HG03342 (cell line): ENCODE data around the gene DDR2.
A peak's percentile ranks its signal among the peaks of the same experiment; 100 is the strongest.
"Not testable (repeated sequence)": the region's sequence is repeated elsewhere in the genome, so short reads cannot be mapped to it uniquely, and the experiment has no call there.

ENCODE experiments used
- ATAC-seq: cut with Tn5 transposase; IDR thresholded peaks from one replicate; pipeline ENCODE4 v1.9.1; 2021; ENCODE audit warnings: mild to moderate bottlenecking, moderate library complexity; ENCODE audit not compliant: unreplicated experiment

DDR2 gene

GRCh38 chr1:162753998-162754585 lies 121.8 kb downstream of the DDR2 start:
- no peak for ATAC-seq

GRCh38 chr1:162755306-162755705 lies 123.0 kb downstream of the DDR2 start:
- ATAC-seq, result no peak

DNA sequence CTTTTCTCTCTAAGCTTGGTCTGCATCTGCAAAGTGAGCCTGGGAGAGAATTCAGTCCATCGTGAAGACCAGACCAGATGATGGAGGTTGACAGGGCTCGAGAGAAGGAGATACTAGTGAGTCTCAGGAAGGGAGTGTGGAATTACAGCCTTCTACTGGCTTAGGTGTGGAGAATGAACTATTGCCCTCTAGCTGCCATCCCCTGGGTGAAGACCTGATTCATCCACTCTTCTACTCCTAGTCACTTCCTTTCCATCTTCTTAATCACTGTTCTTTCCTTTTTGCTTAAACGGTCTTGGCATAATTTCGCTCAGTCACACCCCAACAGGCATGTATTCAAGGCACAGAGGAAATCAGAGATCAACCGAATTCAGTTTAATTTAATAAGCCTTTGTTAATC lies 124.3 kb downstream of the DDR2 start:
- ATAC-seq, result no peak

DNA sequence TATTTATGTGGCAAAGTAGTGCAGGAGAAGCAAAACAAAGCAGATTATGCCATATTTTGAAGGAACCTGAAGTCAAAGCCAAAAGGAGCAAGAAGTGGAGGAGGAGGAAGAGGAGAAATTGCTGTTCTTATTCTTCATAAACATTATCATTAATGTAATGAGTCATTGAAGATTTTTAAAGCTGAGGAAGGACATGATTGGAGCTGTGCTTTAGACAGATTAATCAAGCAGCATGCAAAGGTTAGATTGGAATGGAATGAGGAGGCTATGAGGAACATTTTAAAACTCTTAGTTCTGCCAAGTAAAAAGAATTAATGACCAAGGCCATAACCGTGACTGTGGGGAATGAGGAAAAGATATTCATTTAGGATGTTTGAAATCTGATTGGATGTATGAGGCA lies 125.2 kb downstream of the DDR2 start:
- ATAC-seq, result no peak

DNA sequence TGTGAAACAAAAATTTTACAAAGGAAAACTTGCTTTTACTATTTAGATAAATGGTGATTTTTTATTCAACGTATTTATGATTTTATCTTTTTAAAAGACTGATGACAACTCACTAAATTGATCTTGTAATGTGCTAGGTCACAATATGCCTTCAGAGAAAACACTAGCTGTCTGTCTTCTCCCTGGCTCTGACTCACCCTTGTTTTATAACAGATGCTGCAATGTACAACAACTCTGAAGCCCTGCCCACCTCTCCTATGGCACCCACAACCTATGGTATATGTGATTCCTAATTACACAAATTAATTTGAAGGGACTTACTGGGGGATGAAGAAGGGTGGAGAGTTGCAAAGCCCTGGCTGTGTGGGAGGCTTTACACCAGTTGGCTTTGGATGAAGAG lies 133.5 kb downstream of the DDR2 start:
- ATAC-seq, result no peak

DNA sequence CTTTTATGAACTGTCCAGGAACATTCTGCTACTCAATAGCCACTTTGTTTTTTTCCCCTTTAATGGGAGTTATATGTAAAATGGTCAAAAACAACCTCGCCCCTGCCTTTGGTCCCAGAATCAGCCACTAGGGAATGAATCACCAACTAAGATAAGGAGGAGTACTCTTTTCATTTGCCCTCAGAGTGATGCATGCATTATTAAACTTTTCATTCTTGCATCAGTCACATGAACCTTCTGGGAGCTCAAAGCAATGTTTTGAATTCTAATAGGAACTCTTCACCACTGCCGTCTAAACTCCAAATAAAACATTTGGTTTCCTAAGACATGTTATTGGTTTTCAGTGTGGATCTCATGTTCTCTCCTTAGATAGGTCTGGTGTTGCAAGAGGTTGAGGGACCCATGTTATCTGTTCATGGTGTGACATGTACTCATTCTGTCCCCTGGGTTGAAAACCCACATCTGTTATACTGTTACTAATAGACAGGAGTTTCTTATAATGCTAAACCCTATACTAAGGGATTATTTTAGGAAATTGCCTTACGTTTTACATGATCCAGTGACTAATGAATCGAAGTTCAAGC lies 140.4 kb downstream of the DDR2 start:
- ATAC-seq, result no peak

GRCh38 chr1:162774007-162774406 lies 141.7 kb downstream of the DDR2 start:
- ATAC-seq, result no peak

DNA sequence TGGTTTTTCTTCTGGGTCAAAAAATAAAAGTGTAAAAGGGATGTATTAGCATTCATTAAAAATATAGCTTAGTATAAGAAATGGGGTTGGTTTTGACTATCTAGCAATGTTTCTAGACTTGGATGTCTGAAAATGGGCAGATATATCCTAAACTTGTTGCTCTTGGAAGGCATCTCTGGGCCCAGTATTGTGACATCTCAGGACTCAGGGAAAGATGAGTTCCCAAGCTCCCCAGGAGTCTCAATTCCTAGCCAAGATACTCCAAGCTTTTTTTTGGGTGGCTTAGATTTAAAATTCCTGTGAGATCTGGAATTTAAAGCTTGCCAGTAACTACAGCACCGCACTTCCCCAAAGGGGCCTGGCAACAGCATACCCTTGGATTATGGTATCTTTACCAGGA lies 146.8 kb downstream of the DDR2 start:
- ATAC-seq, result no peak

- no peak for ATAC-seq
Observed at GRCh38 chr1:162782671-162783070, 150.4 kb downstream of the DDR2 start.

DNA sequence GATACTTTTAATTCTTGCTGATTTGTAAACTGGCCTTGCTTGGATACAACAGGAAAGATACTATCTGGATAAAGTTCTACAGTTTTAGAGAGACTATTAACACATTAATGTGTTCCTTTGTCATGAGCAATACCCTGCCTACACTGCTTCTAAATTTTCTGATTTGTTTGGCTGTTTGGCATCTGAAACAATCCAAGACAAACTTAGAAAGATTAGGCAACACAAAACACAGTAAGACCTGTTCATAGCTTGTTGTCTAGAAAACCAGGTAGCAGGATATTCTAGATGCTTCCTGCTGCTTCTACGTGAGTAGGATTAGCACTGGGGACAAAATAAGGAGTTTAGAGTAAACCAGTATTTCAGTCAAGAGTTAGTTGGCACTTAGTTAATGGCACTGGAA lies 152.7 kb downstream of the DDR2 start:
- ATAC-seq, result not testable (repeated sequence)

DNA sequence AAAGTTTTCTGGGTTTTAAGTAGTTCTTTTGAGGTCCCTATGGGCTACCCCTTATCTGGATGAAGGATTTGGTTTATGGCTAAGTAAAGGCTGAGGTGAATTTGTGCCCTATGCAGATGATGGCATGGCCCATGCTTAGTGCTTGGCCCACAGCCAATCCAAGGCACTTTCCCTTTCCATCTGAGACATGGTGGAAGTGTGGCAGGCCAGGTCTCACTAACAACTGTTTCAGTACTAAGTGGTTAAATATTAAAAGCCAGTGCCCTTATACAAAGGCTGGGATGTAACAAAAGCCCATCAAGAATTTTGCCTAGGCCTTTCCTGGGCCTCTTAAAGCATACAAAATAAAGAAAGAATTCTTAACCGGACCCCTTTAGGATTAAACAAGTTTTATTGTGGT lies 156.5 kb downstream of the DDR2 start:
- not testable (repeated sequence) for ATAC-seq

DNA sequence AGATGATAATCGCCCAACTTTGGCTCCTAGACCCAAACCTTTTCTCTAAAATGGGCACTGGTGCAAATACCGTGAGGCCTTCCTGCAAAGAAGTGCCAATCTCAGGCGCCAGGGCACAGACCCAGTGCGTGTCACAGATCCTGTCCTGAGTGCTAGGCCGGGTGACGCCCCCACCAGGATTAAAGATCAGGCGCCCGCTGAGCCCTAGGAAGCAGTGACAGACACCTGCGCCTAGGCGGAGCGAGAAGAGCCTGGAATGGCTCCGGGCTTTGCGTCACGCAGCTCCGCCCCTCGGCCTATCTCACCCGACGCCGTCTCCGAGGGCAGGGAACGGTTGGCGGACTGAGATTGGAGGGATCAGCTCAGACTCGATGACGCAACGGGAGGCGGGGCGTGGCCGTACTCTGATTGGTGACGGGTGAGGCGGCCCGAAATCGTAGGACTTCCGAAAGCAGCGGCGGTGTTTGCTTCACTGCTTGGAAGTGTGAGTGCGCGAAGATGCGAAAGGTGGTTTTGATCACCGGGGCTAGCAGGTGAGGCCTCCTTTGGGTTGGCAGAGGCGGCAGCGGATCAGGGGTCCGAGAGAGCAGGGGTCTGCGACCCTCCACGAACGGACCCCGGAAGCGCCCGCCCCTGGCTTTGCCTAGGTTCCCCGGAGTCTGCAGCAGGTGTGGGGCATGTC lies 158.2 kb downstream of the DDR2 start, which contains the start of gene HSD17B7:
TSS of gene HSD17B7 (plus strand) at position 400 of the 682 bp plus-strand sequence. CDS start at position 499, 99 bp downstream.
- ATAC-seq, result peak; percentile 99

DNA sequence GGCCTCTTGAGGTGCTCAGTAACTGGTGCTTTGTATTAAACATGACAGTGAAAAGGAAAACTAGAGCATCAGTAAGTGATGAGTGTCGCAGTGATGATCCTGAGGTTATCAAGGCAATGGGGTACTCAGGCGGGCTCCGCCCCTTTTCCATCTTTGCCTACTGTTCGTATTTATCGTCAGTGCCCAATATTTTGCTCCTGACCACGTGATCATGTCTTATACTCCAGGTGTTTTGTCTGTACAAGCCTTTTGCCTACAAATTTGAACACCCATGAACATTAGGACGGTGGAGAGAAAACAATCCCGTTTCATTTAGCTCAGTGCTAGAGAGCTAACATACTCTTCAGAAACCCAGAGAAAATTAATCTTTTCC lies 158.7 kb downstream of the DDR2 start:
- ATAC-seq, result peak; percentile 7

GRCh38 chr1:162794284-162794683 lies 162.0 kb downstream of the DDR2 start:
- ATAC-seq, result not testable (repeated sequence)

DNA sequence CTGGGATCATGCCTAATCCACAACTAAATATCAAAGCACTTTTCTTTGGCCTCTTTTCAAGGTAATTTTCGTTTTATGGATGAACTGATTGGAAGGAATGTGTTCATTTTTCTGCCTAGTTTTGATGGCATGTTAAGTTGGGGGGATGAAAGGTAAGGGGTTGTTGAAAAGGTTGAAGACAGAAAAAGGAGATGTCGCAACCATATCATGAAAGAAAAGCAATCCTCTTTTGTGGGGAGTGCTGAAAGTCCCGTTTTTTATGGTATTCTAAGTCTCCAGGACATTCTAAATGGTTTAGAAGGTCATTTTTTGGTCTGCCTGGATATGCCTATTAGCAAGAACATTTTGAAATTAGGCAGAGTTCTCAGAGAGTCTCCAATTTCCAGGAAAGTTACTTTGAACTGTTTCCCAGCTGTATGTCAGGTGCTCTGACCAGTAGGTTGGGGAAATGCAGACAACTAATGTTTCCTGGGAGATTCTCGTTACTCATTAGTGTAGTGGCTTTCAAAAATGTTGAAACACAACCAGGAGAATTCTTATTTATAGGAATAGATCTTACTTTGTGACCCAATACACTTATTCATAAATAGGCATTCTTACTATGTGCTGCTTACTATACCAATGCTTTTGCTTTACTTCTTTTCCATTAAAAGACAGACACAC lies 164.5 kb downstream of the DDR2 start:
- ATAC-seq, result not testable (repeated sequence)

DNA sequence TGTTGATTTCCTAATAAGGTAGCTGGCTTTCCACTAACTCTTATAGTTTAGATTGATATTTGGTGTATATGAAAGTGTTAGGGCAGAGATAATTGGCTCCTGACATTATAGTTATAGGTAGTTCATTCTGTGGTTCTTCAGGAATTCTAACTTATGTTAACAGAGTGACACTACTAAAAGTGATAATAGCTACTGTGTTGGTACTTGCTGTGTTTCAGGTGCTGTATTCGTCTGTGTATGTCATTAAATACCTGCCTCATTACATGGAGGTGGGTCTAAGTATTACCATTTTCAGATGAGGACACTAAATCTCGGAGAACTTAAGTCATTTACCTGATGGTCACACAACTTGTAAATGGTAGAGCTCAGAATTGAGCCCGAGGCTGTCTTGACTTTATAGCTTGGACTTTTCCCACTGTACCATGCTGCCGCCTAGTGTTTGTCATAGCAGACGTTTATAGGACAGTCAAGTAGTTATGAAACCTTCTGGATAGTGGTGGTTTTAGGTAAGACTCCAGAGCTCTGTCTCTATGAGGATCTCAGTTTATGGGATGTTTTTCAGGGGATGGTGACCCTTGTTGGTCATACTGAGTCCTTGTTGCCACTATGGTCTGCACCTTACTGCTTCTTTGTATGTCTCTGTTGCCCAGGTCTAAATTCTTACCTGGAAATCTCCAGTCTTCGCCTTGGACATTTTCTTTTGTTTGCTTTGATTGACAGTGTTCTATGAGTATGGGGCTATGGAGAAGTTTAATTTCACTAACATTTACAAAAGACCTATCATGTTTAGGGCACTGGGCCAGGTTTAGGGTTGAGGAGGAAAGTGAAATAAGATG lies 167.9 kb downstream of the DDR2 start:
- ATAC-seq, result not testable (repeated sequence)

DNA sequence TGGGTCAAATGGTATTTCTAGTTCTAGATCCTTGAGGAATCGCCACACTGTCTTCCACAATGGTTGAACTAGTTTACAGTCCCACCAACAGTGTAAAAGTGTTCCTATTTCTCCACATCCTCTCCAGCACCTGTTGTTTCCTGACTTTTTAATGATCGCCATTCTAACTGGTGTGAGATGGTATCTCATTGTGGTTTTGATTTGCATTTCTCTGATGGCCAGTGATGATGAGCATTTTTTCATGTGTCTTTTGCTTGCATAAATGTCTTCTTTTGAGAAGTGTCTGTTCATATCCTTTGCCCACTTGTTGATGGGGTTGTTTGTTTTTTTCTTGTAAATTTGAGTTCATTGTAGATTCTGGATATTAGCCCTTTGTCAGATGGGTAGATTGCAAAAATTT lies 175.2 kb downstream of the DDR2 start:
- not testable (repeated sequence) for ATAC-seq

DNA sequence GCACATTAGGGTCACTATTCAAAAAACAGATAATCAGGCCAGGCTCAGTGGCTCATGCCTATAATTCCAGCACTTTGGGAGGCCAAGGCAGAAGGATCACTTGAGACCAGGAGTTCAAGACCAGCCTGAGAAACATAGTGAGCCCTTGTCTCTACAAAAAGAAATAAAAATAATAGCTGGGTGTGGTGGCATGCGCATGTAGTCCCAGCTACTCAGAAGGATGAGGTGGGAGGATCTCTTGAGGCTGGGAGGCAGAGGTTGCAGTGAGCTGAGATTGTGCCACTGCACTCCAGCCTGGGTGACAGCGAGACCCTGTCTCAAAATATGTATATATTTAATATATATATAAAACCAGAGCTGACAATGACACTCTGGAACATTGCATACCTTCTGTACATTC lies 180.1 kb downstream of the DDR2 start:
- not testable (repeated sequence) for ATAC-seq

DNA sequence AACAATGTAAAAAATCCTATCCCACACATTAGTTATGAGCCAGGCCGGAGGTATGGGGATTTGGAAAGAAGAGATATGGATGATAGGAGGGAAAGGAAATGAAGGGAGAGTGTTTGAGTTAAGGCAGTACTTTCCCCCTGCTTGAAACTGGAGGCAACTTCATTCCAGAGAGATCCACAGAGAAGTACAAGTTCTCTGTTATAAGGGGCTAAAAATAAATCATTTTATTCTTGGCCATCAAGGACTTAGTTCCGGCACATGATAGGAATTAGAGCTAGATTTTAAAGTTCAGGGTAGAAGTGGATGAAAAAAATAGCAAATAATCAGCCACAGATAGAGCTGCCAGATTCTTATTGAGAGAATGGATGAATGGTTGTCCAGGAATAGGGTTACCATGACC lies 185.9 kb downstream of the DDR2 start:
- not testable (repeated sequence) for ATAC-seq

DNA sequence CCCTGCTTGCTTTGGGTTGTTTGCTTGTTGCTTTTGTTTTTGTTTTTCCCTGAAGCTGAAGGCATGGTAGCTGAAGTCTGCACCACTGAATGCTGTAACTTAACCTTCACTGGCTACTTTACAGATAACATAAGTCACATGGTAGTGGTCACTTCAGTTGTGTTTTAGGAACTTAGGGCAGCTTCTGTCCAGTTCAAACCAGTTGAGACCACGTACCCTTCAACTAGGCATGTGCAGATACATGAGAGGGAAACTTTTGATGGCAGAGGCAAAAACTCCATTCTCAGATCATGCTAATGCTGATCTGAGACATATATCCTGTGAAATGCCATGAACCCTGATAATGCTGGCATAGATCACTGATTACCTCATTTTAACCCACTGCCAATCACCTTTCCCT lies 186.4 kb downstream of the DDR2 start:
- ATAC-seq, result not testable (repeated sequence)
